ENCODE data around the gene ARFGAP1. TPM values are rescaled to one million over a fixed set of nuclear protein-coding genes. Genes with fewer than 3 reads are reported as not detected.

Gene ARFGAP1
- total and polyA plus RNA-seq, 2 of the 8 experiments (the other 6 are each of a cell fraction or from before 2014, with no cell fraction given): 93.7 to 100 TPM

DNA sequence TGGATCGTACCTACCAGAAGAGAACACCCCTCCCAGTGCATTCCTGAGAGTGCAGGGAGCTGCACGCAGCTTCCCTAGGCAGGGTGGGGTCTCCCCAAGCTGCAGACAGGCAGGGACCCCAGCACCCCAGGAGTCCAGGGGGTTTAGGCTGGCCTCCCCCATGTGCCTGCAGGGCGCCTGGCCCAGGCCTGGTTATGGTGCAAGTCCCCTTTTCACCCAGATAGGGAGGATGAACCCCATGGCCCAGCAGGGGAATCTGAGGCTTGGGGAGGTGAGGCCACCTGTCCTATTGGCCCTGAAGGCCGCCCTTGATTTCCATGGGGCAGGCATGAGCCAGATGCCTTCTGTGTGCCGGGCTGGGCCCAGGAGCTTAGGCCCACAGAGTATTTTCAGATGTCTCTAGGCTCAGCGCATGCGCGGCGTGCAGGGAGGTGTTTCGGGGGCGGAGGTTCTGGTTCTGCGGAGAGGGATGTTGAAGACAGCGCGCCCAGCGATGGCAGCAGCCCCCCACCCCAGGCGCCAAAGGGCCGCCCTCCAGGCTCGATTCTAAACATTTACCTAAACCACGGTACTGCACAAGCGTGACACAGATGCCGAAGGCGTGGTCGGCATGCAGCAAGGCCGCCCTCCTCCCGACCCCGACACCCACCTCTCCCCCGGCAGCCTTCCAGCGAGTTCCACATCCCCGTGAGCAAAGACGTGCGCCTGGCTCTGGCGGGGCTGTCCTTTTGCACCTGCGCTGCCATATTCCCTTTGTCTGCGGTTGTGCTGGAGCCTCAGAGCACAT lies 49.7 kb downstream of the ARFGAP1 start:
- Histone ChIP-seq H2AK5ac (ENCODE audit: low read depth, low read length) (no peak overlapping the region), H3K9ac (replicated peaks in 1 of 4; ENCODE audit: extremely low read depth in 1 of 4, low read depth in 3 of 4, low read length in 3 of 4) (no peak overlapping the region), H3K9me3 (ENCODE audit: insufficient read depth in 2 of 2, low read depth in 1 of 2, low read length in 1 of 2) (peaks cover 0 to 5% of the 10 kb centered on the region in 2 experiments; a peak in 1 of 4 replicates), H4K5ac (ENCODE audit: insufficient read length, low read depth, low read length) (no peak overlapping the region), H3K27me3 (replicated peaks in 1 of 4; ENCODE audit: control insufficient read depth in 3 of 4, extremely low read depth in 1 of 4, insufficient read depth in 3 of 4, low read length in 3 of 4) (no peaks in the 10 kb centered on the region), H3K4me3 (ENCODE audit: extremely low read depth in 1 of 4, insufficient read depth in 2 of 4, low read depth in 3 of 4, low read length in 4 of 4) (no peak overlapping the region), H2BK120ac (replicated peaks; ENCODE audit: low read depth, low read length) (no peak overlapping the region), H3K56ac (replicated peaks; ENCODE audit: insufficient read length, low read depth, low read length) (no peak overlapping the region), H2AFZ (ENCODE audit: low read length) (no peak overlapping the region; the same call in 1 of the 2 replicates), H3K79me1 (ENCODE audit: low read depth, low read length) (no peaks in the 10 kb centered on the region), H3K23ac (ENCODE audit: insufficient read length) (no peak overlapping the region), H3K4me2 (ENCODE audit: insufficient read depth in 1 of 2, low read depth in 2 of 2, low read length in 2 of 2) (no peak overlapping the region), H3K23me2 (ENCODE audit: low read depth, low read length) (no peaks in the 10 kb centered on the region), H4K8ac (ENCODE audit: extremely low read depth, insufficient read depth, low read length) (peak overlapping the region; percentile 85), H3K18ac (ENCODE audit: extremely low read depth, low read length) (no peak overlapping the region), H3K4ac (replicated peaks; ENCODE audit: insufficient read length, low read depth, low read length) (no peak overlapping the region), H2BK5ac (ENCODE audit: low read depth, low read length) (no peak overlapping the region), H3K36me3 (ENCODE audit: control insufficient read depth in 2 of 4, insufficient read depth in 4 of 4, low read length in 3 of 4) (no peaks in the 10 kb centered on the region), H3K27ac (ENCODE audit: low read depth, low read length) (no peak overlapping the region), H4K91ac (replicated peaks; ENCODE audit: insufficient read length, low read length) (no peak overlapping the region), H3K79me2 (ENCODE audit: control insufficient read depth in 1 of 2, insufficient read depth in 2 of 2, low read length in 2 of 2) (no peaks in the 10 kb centered on the region), H3K14ac (ENCODE audit: insufficient read length) (no peak overlapping the region), H4K20me1 (replicated peaks in 1 of 2; ENCODE audit: control insufficient read depth in 1 of 2, insufficient read depth in 2 of 2, low read length in 2 of 2) (no peaks in the 10 kb centered on the region), H2BK15ac (ENCODE audit: low read length) (no peak overlapping the region), H2BK20ac (ENCODE audit: low read length) (no peak overlapping the region), H2BK12ac (ENCODE audit: low read depth, low read length) (no peak overlapping the region), H3K4me1 (replicated peaks in 1 of 4; ENCODE audit: control insufficient read depth in 3 of 4, insufficient read depth in 4 of 4, low read length in 3 of 4) (no peaks in the 10 kb centered on the region; a peak in 1 of 7 replicates)
- ChIA-PET POLR2A (ENCODE audit: partially characterized antibody) (interaction anchor here (1.1 kb wide), 1 partner anchor 9 kb away, joined by 3 read pairs; no protein-coding TSS in a partner anchor), CTCF (ENCODE audit: partially characterized antibody) (interaction anchor here (0.7 to 6.6 kb wide), 5 partner anchors 13 to 101 kb away, joined by 3 to 45 read pairs (median 4); no protein-coding TSS in a partner anchor)
- 94% methylated on average over 16 of the region's 34 CpGs; no CpG with 5 or more reads in 1 of the 2 experiments for WGBS, 2 experiments (ENCODE audit: extremely low coverage in 1 of 2, insufficient coverage in 1 of 2, insufficient read length in 1 of 2, insufficient replicate concordance in 2 of 2, low coverage in 1 of 2, low lambda C conversion rate in 2 of 2, missing lambda C conversion rate in 1 of 2)
- FAIRE-seq (no peak), DNase-seq (ENCODE audit: low read depth in 1 of 2, low spot score in 2 of 2) (no peak)
- no peak for TF ChIP-seq NANOG (IDR thresholded peaks at IDR 0.05; ENCODE audit: insufficient read depth, low read depth, low read length, poor library complexity, severe bottlenecking)
